Naive thymus-derived CD4-positive, alpha-beta T cell (primary cell): ENCODE results near the gene TNNI3K. TPM values are rescaled to one million over a fixed set of nuclear protein-coding genes. Genes with fewer than 3 reads are reported as not detected.

Experiments
- ATAC-seq: fragments of 150-1000 bp; cut with Tn5 transposase; 2 replicates; pipeline ENCODE4 v1.10.0; 2021; ENCODE audit warnings: mild to moderate bottlenecking, moderate library complexity
- CTCF ChIA-PET: fragments of 350-600 bp; sonication (Branson Sonifier 250); formaldehyde crosslinking; loops from one replicate; lab custom pipeline; 2021; ENCODE audit warnings: antibody characterized with exemption; lab: Charles Lee
- POLR2A ChIA-PET: fragments of 350-600 bp; sonication (Branson Sonifier 250); formaldehyde crosslinking; loops from one replicate; lab custom pipeline; 2021; ENCODE audit warnings: antibody characterized with exemption, inconsistent platforms; lab: Charles Lee
- DNase-seq, 9 donors: peaks; one replicate each; pipeline versions ENCODE4 v3.0.0 to v3.0.0-alpha.2; 2020 to 2022; ENCODE audit warnings: mixed read lengths in 1 of 9
- H3K27ac ChIP-seq: one replicate; pipeline ENCODE4 v1.7.0; 2013; ENCODE audit warnings: mild to moderate bottlenecking, low read depth, low read length, moderate library complexity
- H3K27me3 ChIP-seq, 2 donors: one replicate each; pipeline ENCODE4 v1.7.0; 2013; ENCODE audit warnings: low read length in 2 of 2, mild to moderate bottlenecking in 2 of 2, moderate library complexity in 2 of 2; ENCODE audit not compliant: control insufficient read depth in 2 of 2, insufficient read depth in 2 of 2
- H3K36me3 ChIP-seq, 3 experiments: 1 replicate in 2 of 3; 2 replicates in 1 of 3; pipeline ENCODE4 v1.7.0; 2013; ENCODE audit warnings: low read length in 3 of 3, mild to moderate bottlenecking in 3 of 3, moderate library complexity in 1 of 3; ENCODE audit not compliant: insufficient read depth in 3 of 3, control insufficient read depth in 2 of 3
- H3K4me1 ChIP-seq, 2 donors: one replicate each; pipeline ENCODE4 v1.7.0; 2013; ENCODE audit warnings: low read length in 2 of 2, mild to moderate bottlenecking in 2 of 2, moderate library complexity in 1 of 2; ENCODE audit not compliant: control insufficient read depth in 2 of 2, insufficient read depth in 2 of 2
- H3K4me3 ChIP-seq: 2 replicates; pipeline ENCODE4 v1.7.0; 2013; ENCODE audit warnings: mild to moderate bottlenecking, low read length
- H3K9me3 ChIP-seq, 3 experiments: 1 replicate in 2 of 3; 2 replicates in 1 of 3; pipeline ENCODE4 v1.7.0; 2013; ENCODE audit warnings: low read length in 3 of 3; ENCODE audit not compliant: control insufficient read depth in 2 of 3
- H3K27ac Mint-ChIP-seq, 9 donors: one replicate each; pipeline ENCODE4 v1.8.0; 2020 to 2022; ENCODE audit warnings: mixed read lengths in 9 of 9, mild to moderate bottlenecking in 8 of 9, moderate library complexity in 5 of 9, inconsistent platforms in 2 of 9
- H3K27me3 Mint-ChIP-seq, 5 donors: one replicate each; pipeline ENCODE4 v1.8.0; 2021 to 2022; ENCODE audit warnings: mixed read lengths in 5 of 5, mild to moderate bottlenecking in 1 of 5
- H3K36me3 Mint-ChIP-seq, 5 donors: one replicate each; pipeline ENCODE4 v1.8.0; 2020 to 2022; ENCODE audit warnings: mixed read lengths in 5 of 5, mild to moderate bottlenecking in 3 of 5, inconsistent platforms in 1 of 5
- H3K4me1 Mint-ChIP-seq, 7 donors: one replicate each; pipeline ENCODE4 v1.8.0; 2020 to 2022; ENCODE audit warnings: mixed read lengths in 7 of 7, mild to moderate bottlenecking in 3 of 7, inconsistent platforms in 1 of 7
- H3K4me3 Mint-ChIP-seq, 10 donors: one replicate each; pipeline ENCODE4 v1.8.0; 2020 to 2022; ENCODE audit warnings: mild to moderate bottlenecking in 10 of 10, mixed read lengths in 10 of 10, moderate library complexity in 6 of 10, inconsistent platforms in 2 of 10
- H3K9me3 Mint-ChIP-seq, 11 donors: one replicate each; pipeline ENCODE4 v1.8.0; 2020 to 2022; ENCODE audit warnings: mixed read lengths in 11 of 11, mild to moderate bottlenecking in 4 of 11, inconsistent platforms in 1 of 11, moderate library complexity in 1 of 11
- intact Hi-C, 2 donors: fragments of 100-400 bp; cut with micrococcal nuclease; formaldehyde crosslinking; loops; one replicate each; pipeline ENCODE4 v1.15.1; 2023
- polyA plus RNA-seq, 2 donors: library from polyadenylated mRNA; unstranded; fragments of 300-500 nt; fragmentation: Illumina TruSeq; gene quantifications; one replicate each; pipeline ENCODE4 v1.2.3, GENCODE V29; 2021
- total RNA-seq, 6 experiments: library from RNA in 5 of 6; stranded (reverse) in 5 of 6; gene quantifications; 1 replicate in 5 of 6; 2 replicates in 1 of 6; pipeline ENCODE4 v1.2.3 and lab custom pipeline; 2021 to 2026

TNNI3K gene
- total and polyA plus RNA-seq, 7 experiments from 2014 or later, result 0.41 TPM; not detected in 6

GRCh38 chr1:74395571-74395970 is 160.4 kb downstream of the TNNI3K start:
- Histone ChIP-seq H3K36me3 (no peaks in the 10 kb centered on the region), H3K9me3 (no peaks in the 10 kb centered on the region), H3K4me3 (no peak overlapping the region), H3K27ac (no peak overlapping the region), H3K4me1 (no peaks in the 10 kb centered on the region), H3K27me3 (no peaks in the 10 kb centered on the region)
- H3K4me1 Mint-ChIP-seq, result no peaks in the 10 kb centered on the region
- ChIA-PET CTCF (interaction anchor here (0.5 kb wide), 1 partner anchor 1383 kb away, joined by 3 read pairs; no protein-coding TSS in a partner anchor), POLR2A (no interaction called here)
- no peak for DNase-seq
- no peak overlapping the region for H3K27ac Mint-ChIP-seq
- H3K27me3 Mint-ChIP-seq, result peaks cover 0 to 7% (median 3%) of the 10 kb centered on the region in 5 donors
- no peaks in the 10 kb centered on the region for H3K36me3 Mint-ChIP-seq
- H3K4me3 Mint-ChIP-seq, result no peak overlapping the region
- H3K9me3 Mint-ChIP-seq, result peaks cover 0 to 8% (median 0%) of the 10 kb centered on the region in 11 donors
- intact Hi-C loops, result no loop called here
- ATAC-seq, result no peak

- Mint-ChIP-seq H3K36me3 (no peaks in the 10 kb centered on the region), H3K27ac (no peak overlapping the region), H3K4me1 (no peaks in the 10 kb centered on the region), H3K4me3 (no peak overlapping the region), H3K27me3 (peaks cover 0 to 3% (median 1%) of the 10 kb centered on the region in 5 donors), H3K9me3 (peaks cover 0 to 7% (median 0%) of the 10 kb centered on the region in 11 donors)
- ChIA-PET POLR2A (no interaction called here), CTCF (no interaction called here)
- ATAC-seq (no peak), DNase-seq (no peak)
- H3K27me3 ChIP-seq, result no peaks in the 10 kb centered on the region
- H3K4me3 ChIP-seq, result no peak overlapping the region
- H3K36me3 ChIP-seq, result no peaks in the 10 kb centered on the region
- H3K9me3 ChIP-seq, result no peaks in the 10 kb centered on the region
- no peak overlapping the region for H3K27ac ChIP-seq
- intact Hi-C loops, result no loop called here
- no peaks in the 10 kb centered on the region for H3K4me1 ChIP-seq
Measured at GRCh38 chr1:74396462-74396861, 161.3 kb downstream of the TNNI3K start.

- no peaks in the 10 kb centered on the region for H3K27me3 Mint-ChIP-seq
- CTCF ChIA-PET, result no interaction called here
- intact Hi-C loops, result no loop called here
- H3K36me3 Mint-ChIP-seq, result no peaks in the 10 kb centered on the region
- H3K4me1 Mint-ChIP-seq, result no peaks in the 10 kb centered on the region
- no peak overlapping the region for H3K4me3 ChIP-seq
- POLR2A ChIA-PET, result no interaction called here
- no peaks in the 10 kb centered on the region for H3K36me3 ChIP-seq
- H3K27ac Mint-ChIP-seq, result no peak overlapping the region
- H3K9me3 ChIP-seq, result no peaks in the 10 kb centered on the region
- ATAC-seq (no peak), DNase-seq (no peak)
- H3K27me3 ChIP-seq, result no peaks in the 10 kb centered on the region
- no peaks in the 10 kb centered on the region for H3K4me1 ChIP-seq
- no peak overlapping the region for H3K27ac ChIP-seq
- no peak overlapping the region for H3K4me3 Mint-ChIP-seq
- H3K9me3 Mint-ChIP-seq, result peaks cover 0 to 5% (median 0%) of the 10 kb centered on the region in 11 donors
Measured at GRCh38 chr1:74396933-74397332, 161.7 kb downstream of the TNNI3K start.

GRCh38 chr1:74399249-74399648 is 164.1 kb downstream of the TNNI3K start:
- no peak overlapping the region for H3K27ac ChIP-seq
- Mint-ChIP-seq H3K27me3 (no peaks in the 10 kb centered on the region), H3K9me3 (peaks cover 0 to 5% (median 0%) of the 10 kb centered on the region in 11 donors), H3K4me3 (no peak overlapping the region), H3K4me1 (no peaks in the 10 kb centered on the region), H3K36me3 (no peaks in the 10 kb centered on the region), H3K27ac (no peak overlapping the region)
- ChIA-PET CTCF (no interaction called here), POLR2A (no interaction called here)
- no peak for DNase-seq
- H3K4me1 ChIP-seq, result no peaks in the 10 kb centered on the region
- intact Hi-C loops, result no loop called here
- H3K9me3 ChIP-seq, result no peaks in the 10 kb centered on the region
- no peak for ATAC-seq
- H3K36me3 ChIP-seq, result no peaks in the 10 kb centered on the region
- no peak overlapping the region for H3K4me3 ChIP-seq
- no peaks in the 10 kb centered on the region for H3K27me3 ChIP-seq

- H3K36me3 Mint-ChIP-seq, result no peaks in the 10 kb centered on the region
- peaks cover 0 to 4% (median 0%) of the 10 kb centered on the region in 11 donors for H3K9me3 Mint-ChIP-seq
- DNase-seq, result no peak
- H3K4me3 ChIP-seq, result no peak overlapping the region
- intact Hi-C loops, result no loop called here
- no peaks in the 10 kb centered on the region for H3K4me1 ChIP-seq
- H3K36me3 ChIP-seq, result no peaks in the 10 kb centered on the region
- ChIA-PET POLR2A (no interaction called here), CTCF (no interaction called here)
- H3K9me3 ChIP-seq, result no peaks in the 10 kb centered on the region
- H3K27ac Mint-ChIP-seq, result no peak overlapping the region
- no peak overlapping the region for H3K27ac ChIP-seq
- H3K4me3 Mint-ChIP-seq, result no peak overlapping the region
- no peaks in the 10 kb centered on the region for H3K27me3 ChIP-seq
- no peak for ATAC-seq
- H3K4me1 Mint-ChIP-seq, result no peaks in the 10 kb centered on the region
- no peaks in the 10 kb centered on the region for H3K27me3 Mint-ChIP-seq
Measured at GRCh38 chr1:74402873-74403272, 167.7 kb downstream of the TNNI3K start.

- CTCF ChIA-PET, result no interaction called here
- H3K27ac ChIP-seq, result no peak overlapping the region
- ATAC-seq (no peak), DNase-seq (no peak)
- no peaks in the 10 kb centered on the region for H3K4me1 ChIP-seq
- POLR2A ChIA-PET, result no interaction called here
- no peaks in the 10 kb centered on the region for H3K9me3 ChIP-seq
- Mint-ChIP-seq H3K4me3 (no peak overlapping the region), H3K4me1 (no peaks in the 10 kb centered on the region), H3K36me3 (no peaks in the 10 kb centered on the region), H3K27ac (no peak overlapping the region), H3K9me3 (peaks cover 0 to 1% (median 0%) of the 10 kb centered on the region in 11 donors), H3K27me3 (no peaks in the 10 kb centered on the region)
- intact Hi-C loops, result no loop called here
- H3K4me3 ChIP-seq, result no peak overlapping the region
- no peaks in the 10 kb centered on the region for H3K36me3 ChIP-seq
- no peaks in the 10 kb centered on the region for H3K27me3 ChIP-seq
Measured at GRCh38 chr1:74403606-74404005, 168.4 kb downstream of the TNNI3K start.

- no peaks in the 10 kb centered on the region for H3K27me3 Mint-ChIP-seq
- no peaks in the 10 kb centered on the region for H3K4me1 Mint-ChIP-seq
- DNase-seq (no peak), ATAC-seq (no peak)
- H3K4me3 Mint-ChIP-seq, result no peak overlapping the region
- no peak overlapping the region for H3K27ac ChIP-seq
- H3K27ac Mint-ChIP-seq, result no peak overlapping the region
- peaks cover 0 to 1% (median 0%) of the 10 kb centered on the region in 11 donors for H3K9me3 Mint-ChIP-seq
- intact Hi-C loops, result no loop called here
- ChIA-PET CTCF (no interaction called here), POLR2A (no interaction called here)
- H3K9me3 ChIP-seq, result no peaks in the 10 kb centered on the region
- no peaks in the 10 kb centered on the region for H3K36me3 ChIP-seq
- no peaks in the 10 kb centered on the region for H3K4me1 ChIP-seq
- no peaks in the 10 kb centered on the region for H3K36me3 Mint-ChIP-seq
- H3K4me3 ChIP-seq, result no peak overlapping the region
- no peaks in the 10 kb centered on the region for H3K27me3 ChIP-seq
Measured at GRCh38 chr1:74406759-74407158, 171.6 kb downstream of the TNNI3K start.
